ENCODE measurements around the gene CALM1.
A peak's percentile ranks its signal among the peaks of the same experiment; 100 is the strongest.

Gene CALM1

GRCh38 chr14:90399541-90400444 is 3.0 kb downstream of the CALM1 start:
- peak; percentile 100 for TF ChIP-seq CTCF (IDR thresholded peaks at IDR 0.05; ENCODE audit: insufficient read depth, low read depth, low read length, missing control alignments)
- peak overlapping the region; percentile 95 for H3K4me3 ChIP-seq (ENCODE audit: low read length)
- peak; percentile 93 for DNase-seq (ENCODE audit: low read depth)

GRCh38 chr14:90400904-90401561 is 4.2 kb downstream of the CALM1 start:
- no peak overlapping the region for H3K4me3 ChIP-seq (ENCODE audit: low read length)
- no peak for TF ChIP-seq CTCF (IDR thresholded peaks at IDR 0.05; ENCODE audit: insufficient read depth, low read depth, low read length, missing control alignments)
- peak; percentile 27 for DNase-seq (ENCODE audit: low read depth)

GRCh38 chr14:90402016-90402415 is 5.2 kb downstream of the CALM1 start:
- TF ChIP-seq CTCF (IDR thresholded peaks at IDR 0.05; ENCODE audit: insufficient read depth, low read depth, low read length, missing control alignments): no peak
- no peak overlapping the region for H3K4me3 ChIP-seq (ENCODE audit: low read length)
- no peak for DNase-seq (ENCODE audit: low read depth)

- no peak overlapping the region for H3K4me3 ChIP-seq (ENCODE audit: low read length)
- TF ChIP-seq CTCF (IDR thresholded peaks at IDR 0.05; ENCODE audit: insufficient read depth, low read depth, low read length, missing control alignments): no peak
- no peak for DNase-seq (ENCODE audit: low read depth)
Measured at GRCh38 chr14:90403065-90403464, 6.2 kb downstream of the CALM1 start.

GRCh38 chr14:90405101-90405500 is 8.3 kb downstream of the CALM1 start:
- H3K4me3 ChIP-seq (ENCODE audit: low read length): no peak overlapping the region
- no peak for TF ChIP-seq CTCF (IDR thresholded peaks at IDR 0.05; ENCODE audit: insufficient read depth, low read depth, low read length, missing control alignments)
- no peak for DNase-seq (ENCODE audit: low read depth)

GRCh38 chr14:90405755-90406154 is 8.9 kb downstream of the CALM1 start:
- TF ChIP-seq CTCF (IDR thresholded peaks at IDR 0.05; ENCODE audit: insufficient read depth, low read depth, low read length, missing control alignments): no peak
- no peak overlapping the region for H3K4me3 ChIP-seq (ENCODE audit: low read length)
- no peak for DNase-seq (ENCODE audit: low read depth)
